ENCODE results near the gene RBM7. TPM values are rescaled to one million over a fixed set of nuclear protein-coding genes. Genes with fewer than 3 reads are reported as not detected.

The RBM7 gene
- polyA plus RNA-seq, 1 donor (not counting 4 experiments of a cell fraction or from before 2014, with no cell fraction given), result 38.2 TPM

DNA sequence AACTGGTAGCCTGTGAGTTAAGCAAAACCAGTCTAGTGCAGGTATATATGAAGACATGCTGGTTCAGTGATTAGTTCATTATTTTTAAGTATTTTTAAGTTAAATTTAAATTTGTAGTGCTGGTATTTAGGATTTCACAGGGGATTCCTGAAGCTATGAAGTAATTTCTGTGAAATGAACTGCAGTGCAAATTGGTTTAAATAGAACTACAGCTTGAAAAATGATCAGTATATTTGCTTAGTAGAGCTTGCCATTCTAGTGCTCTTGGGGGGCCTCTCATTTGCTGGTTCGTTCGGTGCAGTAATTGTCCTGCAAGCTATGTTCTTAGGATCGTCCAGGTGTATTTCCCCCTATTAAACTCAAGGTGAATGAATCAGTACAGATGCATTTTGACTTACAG is 51.9 kb downstream of the RBM7 start:
- FAIRE-seq, result no peak

More for the DNA sequence above, 51.9 kb downstream of the RBM7 start:
- DNase-seq (ENCODE audit: low read depth, low spot score), result no peak
- no peak for TF ChIP-seq EZH2 (IDR thresholded peaks at IDR 0.05; ENCODE audit: low read length)
- TF ChIP-seq, protein P1, sequence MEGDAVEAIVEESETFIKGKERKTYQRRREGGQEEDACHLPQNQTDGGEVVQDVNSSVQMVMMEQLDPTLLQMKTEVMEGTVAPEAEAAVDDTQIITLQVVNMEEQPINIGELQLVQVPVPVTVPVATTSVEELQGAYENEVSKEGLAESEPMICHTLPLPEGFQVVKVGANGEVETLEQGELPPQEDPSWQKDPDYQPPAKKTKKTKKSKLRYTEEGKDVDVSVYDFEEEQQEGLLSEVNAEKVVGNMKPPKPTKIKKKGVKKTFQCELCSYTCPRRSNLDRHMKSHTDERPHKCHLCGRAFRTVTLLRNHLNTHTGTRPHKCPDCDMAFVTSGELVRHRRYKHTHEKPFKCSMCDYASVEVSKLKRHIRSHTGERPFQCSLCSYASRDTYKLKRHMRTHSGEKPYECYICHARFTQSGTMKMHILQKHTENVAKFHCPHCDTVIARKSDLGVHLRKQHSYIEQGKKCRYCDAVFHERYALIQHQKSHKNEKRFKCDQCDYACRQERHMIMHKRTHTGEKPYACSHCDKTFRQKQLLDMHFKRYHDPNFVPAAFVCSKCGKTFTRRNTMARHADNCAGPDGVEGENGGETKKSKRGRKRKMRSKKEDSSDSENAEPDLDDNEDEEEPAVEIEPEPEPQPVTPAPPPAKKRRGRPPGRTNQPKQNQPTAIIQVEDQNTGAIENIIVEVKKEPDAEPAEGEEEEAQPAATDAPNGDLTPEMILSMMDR (optimal IDR thresholded peaks at IDR 0.05 in 1 of 3, IDR thresholded peaks at IDR 0.05 in 1 of 3, conservative IDR thresholded peaks at IDR 0.05 in 1 of 3; ENCODE audit: extremely low read depth in 1 of 3, insufficient read depth in 2 of 3, low read length in 3 of 3), result no peak
- Histone ChIP-seq H3K9ac (ENCODE audit: control insufficient read depth, extremely low read depth, insufficient read depth, low read length) (no peak overlapping the region), H3K27ac (ENCODE audit: control insufficient read depth, insufficient read depth, low read length) (no peak overlapping the region), H3K4me3 (ENCODE audit: control insufficient read depth in 2 of 3, extremely low read depth in 1 of 3, insufficient read depth in 2 of 3, low read depth in 1 of 3, low read length in 3 of 3) (no peak overlapping the region), H3K9me3 (ENCODE audit: control insufficient read depth, low read depth, low read length) (no peaks in the 10 kb centered on the region), H3K4me1 (ENCODE audit: control insufficient read depth, extremely low read depth, insufficient read depth, low read length) (no peaks in the 10 kb centered on the region), H2AFZ (ENCODE audit: control insufficient read depth, low read length) (no peak overlapping the region), H3K9me1 (ENCODE audit: control insufficient read depth, extremely low read depth, insufficient read depth, low read length) (no peaks in the 10 kb centered on the region), H3K79me2 (ENCODE audit: control insufficient read depth, insufficient read depth, low read length) (peaks cover 17% of the 10 kb centered on the region), H4K20me1 (ENCODE audit: control insufficient read depth, extremely low read depth, insufficient read depth, low read length) (no peaks in the 10 kb centered on the region), H3K4me2 (ENCODE audit: control insufficient read depth, extremely low read depth, insufficient read depth, low read depth, low read length) (no peak overlapping the region), H3K36me3 (ENCODE audit: control insufficient read depth in 2 of 2, extremely low read depth in 1 of 2, insufficient read depth in 2 of 2, low read length in 2 of 2) (peaks cover 21% of the 10 kb centered on the region in 2 experiments), H3K27me3 (ENCODE audit: control insufficient read depth, extremely low read depth, insufficient read depth, low read length) (no peaks in the 10 kb centered on the region)
- dilution Hi-C loops (cut with MboI; ENCODE audit: extremely low pct_ligation_motif_present, low sequenced_read_pairs), result no loop called here

Other genes with a start within 250 kb of the RBM7 start
- 0.13 to 0.58 TPM (median 0.16 TPM) in 3 replicates for gene NNMT, start 104.3 kb upstream of the RBM7 start, polyA plus RNA-seq
- 1.4 to 3.7 TPM (median 2.1 TPM) in 3 replicates for gene C11orf71, start 155 bp upstream of the RBM7 start, polyA plus RNA-seq
- 250 to 381 TPM (median 270 TPM) in 3 replicates for gene REXO2, start 38.8 kb downstream of the RBM7 start, polyA plus RNA-seq
- not detected in 3 replicates for gene NXPE1, start 159.2 kb downstream of the RBM7 start, polyA plus RNA-seq
- not detected in 3 replicates for gene NXPE4, start 195.1 kb downstream of the RBM7 start, polyA plus RNA-seq